Calu3 (cell line): ENCODE data around the gene GABARAPL2. TPM values are rescaled to one million over a fixed set of nuclear protein-coding genes. Genes with fewer than 3 reads are reported as not detected.

Experiments used
- Bru-seq: library from RNA; stranded (reverse); fragments of 400-500 nt; gene quantifications from one replicate; lab custom pipeline; 2021; lab: Mats Ljungman, UMichigan
- BruChase-seq, 2 experiments: library from RNA; stranded (reverse); fragments of 400-500 nt; gene quantifications; one replicate each; lab custom pipeline; 2021; lab: Mats Ljungman, UMichigan
- BruUV-seq: library from RNA; stranded (reverse); fragments of 400-500 nt; replicated peaks from 2 replicates; lab custom pipeline; 2021; lab: Mats Ljungman, UMichigan
- CTCF ChIA-PET: fragments of 300-600 bp; sonication (Branson Sonifier 250); formaldehyde crosslinking; loops from one replicate; lab custom pipeline; 2022; ENCODE audit warnings: antibody characterized with exemption; lab: Charles Lee
- DNase-seq: peaks from one replicate; pipeline ENCODE4 v3.0.0; 2022
- H3K27ac Mint-ChIP-seq: one replicate; pipeline ENCODE4 v1.8.0; 2022; ENCODE audit warnings: mixed read lengths; ENCODE audit not compliant: unreplicated experiment
- H3K27me3 Mint-ChIP-seq: one replicate; pipeline ENCODE4 v1.8.0; 2022; ENCODE audit warnings: mixed read lengths; ENCODE audit not compliant: unreplicated experiment
- H3K36me3 Mint-ChIP-seq: one replicate; pipeline ENCODE4 v1.8.0; 2022; ENCODE audit warnings: mild to moderate bottlenecking, moderate library complexity, mixed read lengths; ENCODE audit not compliant: insufficient read depth, unreplicated experiment
- H3K4me1 Mint-ChIP-seq: one replicate; pipeline ENCODE4 v1.8.0; 2022; ENCODE audit warnings: mild to moderate bottlenecking, low read depth, mixed read lengths; ENCODE audit not compliant: unreplicated experiment
- H3K4me3 Mint-ChIP-seq: one replicate; pipeline ENCODE4 v1.8.0; 2022; ENCODE audit warnings: mild to moderate bottlenecking, low read depth, moderate library complexity, mixed read lengths; ENCODE audit not compliant: unreplicated experiment
- H3K9me3 Mint-ChIP-seq: one replicate; pipeline ENCODE4 v1.8.0; 2022; ENCODE audit warnings: low read depth, mixed read lengths; ENCODE audit not compliant: unreplicated experiment
- CTCF ChIP-seq: fragments of 200-600 bp; IDR thresholded peaks from one replicate; pipeline ENCODE4 v1.8.0; 2022; ENCODE audit warnings: antibody characterized with exemption; ENCODE audit not compliant: unreplicated experiment
- intact Hi-C: fragments of 100-400 bp; cut with micrococcal nuclease; formaldehyde crosslinking; loops from one replicate; pipeline ENCODE4 v1.10.0; 2022; ENCODE audit not compliant: unreplicated experiment
- long read RNA-seq: library from polyadenylated mRNA; stranded (forward); transcript quantifications from one replicate; pipeline ENCODE4 v2.0.0, GENCODE V29; 2022
- total RNA-seq: library from RNA; stranded (reverse); gene quantifications from 2 replicates; pipeline ENCODE4 v1.2.3, GENCODE V29; 2022

The GABARAPL2 gene, protein sequence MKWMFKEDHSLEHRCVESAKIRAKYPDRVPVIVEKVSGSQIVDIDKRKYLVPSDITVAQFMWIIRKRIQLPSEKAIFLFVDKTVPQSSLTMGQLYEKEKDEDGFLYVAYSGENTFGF
- total RNA-seq (112 and 123 TPM in 2 replicates), Bru-seq, nascent RNA (percentile 85 among the genes with signal in this experiment), BruChase-seq, experiment 1, labeled RNA remaining after a 6-hour chase (percentile 91 among the genes with signal in this experiment), BruChase-seq, experiment 2, labeled RNA remaining after a 2-hour chase (percentile 82 among the genes with signal in this experiment)
- long read RNA-seq, transcript GABARAPL2-201 (4 exons, 1,002 nt), result major isoform, 199 of 202 reads
- long read RNA-seq, partial matches to known transcripts, result 0 of 202 reads
- long read RNA-seq, other reads (novel, unspliced or antisense), result 0 of 202 reads

GRCh38 chr16:75566040-75566757 is at the start of gene GABARAPL2:
Gene GABARAPL2 (plus strand): TSS chr16:75566379. CDS start chr16:75566487, 108 bp downstream.
- intact Hi-C loops, result loop anchor here (2.0 to 5.0 kb wide), 2 partner anchors 49 to 51 kb away; no protein-coding TSS in a partner anchor

DNA sequence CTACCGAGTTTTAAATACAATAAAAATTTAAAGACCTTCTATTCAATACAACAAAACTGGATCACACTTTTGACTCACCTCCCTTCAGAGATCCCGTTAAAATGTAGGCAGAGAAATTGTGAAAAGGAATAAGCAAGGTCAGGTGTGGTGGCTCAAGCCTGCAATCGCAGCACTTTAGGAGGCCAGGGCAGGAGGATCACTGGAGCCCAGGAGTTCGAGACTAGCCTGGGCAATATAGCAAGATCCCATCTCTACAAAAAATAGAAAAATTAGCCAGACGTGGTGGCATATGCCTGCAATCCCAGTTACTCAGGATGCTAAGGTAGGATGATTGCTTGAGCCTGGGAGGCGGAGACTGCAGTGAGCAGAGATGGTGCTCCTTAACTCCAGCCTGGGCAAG is 47.0 kb upstream of the GABARAPL2 start:
- H3K4me1 Mint-ChIP-seq, result peaks cover 10% of the 10 kb centered on the region
- H3K36me3 Mint-ChIP-seq, result peaks cover 24% of the 10 kb centered on the region
- CTCF ChIA-PET, result no interaction called here
- intact Hi-C loops, result loop anchor here (5.0 kb wide), 1 partner anchor 38 kb away; the partner anchor contains the start of gene TMEM231
- no peak overlapping the region for H3K4me3 Mint-ChIP-seq
- H3K9me3 Mint-ChIP-seq, result no peaks in the 10 kb centered on the region
- no peak overlapping the region for H3K27ac Mint-ChIP-seq
- no TSS peak for BruUV-seq
- no peak for TF ChIP-seq CTCF
- no peak for DNase-seq
- H3K27me3 Mint-ChIP-seq, result no peaks in the 10 kb centered on the region

More at GRCh38 chr16:75566040-75566757, at the start of gene GABARAPL2:
- Mint-ChIP-seq H3K4me3 (peak within 1 kb of the TSS; percentile 83), H3K27ac (peak within 1 kb of the TSS; percentile 75), H3K36me3 (peaks cover 50% of the 10 kb centered on the region), H3K4me1 (peaks cover 32% of the 10 kb centered on the region), H3K27me3 (peaks cover 27% of the 10 kb centered on the region), H3K9me3 (no peaks in the 10 kb centered on the region)
- BruUV-seq, result no TSS peak
- CTCF ChIA-PET, result interaction anchor here (0.5 to 2.5 kb wide), 3 partner anchors 49 to 198 kb away, joined by 4 to 14 read pairs (median 4); no protein-coding TSS in a partner anchor
- no peak for TF ChIP-seq CTCF
- peak; percentile 93 for DNase-seq

DNA sequence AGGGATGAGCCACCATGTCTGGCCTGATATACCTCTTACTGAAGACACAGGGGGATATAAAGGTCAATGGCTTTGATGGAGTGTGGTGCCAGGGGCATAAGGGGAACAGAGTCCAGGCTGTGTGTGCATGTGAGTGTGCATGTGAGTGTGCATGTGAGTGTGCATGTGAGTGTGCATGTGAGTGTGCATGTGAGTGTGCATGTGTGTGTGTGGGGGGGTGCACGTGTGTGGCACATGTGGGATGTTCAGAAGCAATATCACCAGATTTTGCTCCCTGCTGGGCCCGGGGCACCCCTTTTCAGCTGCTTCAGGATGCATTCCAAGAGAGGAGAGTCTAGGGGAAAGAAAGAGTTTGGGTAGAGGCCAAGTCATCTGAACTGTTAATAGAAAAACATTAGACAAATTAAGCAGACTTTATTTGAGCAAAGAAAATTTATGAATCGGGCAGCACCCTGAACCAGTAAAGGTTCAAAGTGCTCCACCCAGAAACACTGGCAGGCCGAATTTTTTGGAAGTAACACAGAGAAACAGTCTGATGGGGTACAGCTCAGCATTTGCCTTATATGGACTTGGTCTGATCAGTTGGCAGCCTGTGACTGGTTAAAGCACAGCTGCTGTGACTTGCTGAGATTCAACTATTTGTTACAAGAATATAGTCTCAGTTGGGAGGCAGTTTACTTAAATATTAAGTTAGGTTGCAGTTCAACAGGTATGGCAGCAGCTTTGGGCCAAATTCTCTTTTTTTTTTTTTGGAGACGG is 40.0 kb upstream of the GABARAPL2 start:
- intact Hi-C loops, result no loop called here
- H3K27me3 Mint-ChIP-seq, result no peaks in the 10 kb centered on the region
- TF ChIP-seq CTCF, result no peak
- CTCF ChIA-PET, result no interaction called here
- no peaks in the 10 kb centered on the region for H3K4me1 Mint-ChIP-seq
- H3K4me3 Mint-ChIP-seq, result no peak overlapping the region
- H3K27ac Mint-ChIP-seq, result no peak overlapping the region
- no peak for DNase-seq
- H3K36me3 Mint-ChIP-seq, result no peaks in the 10 kb centered on the region
- no peaks in the 10 kb centered on the region for H3K9me3 Mint-ChIP-seq
- no TSS peak for BruUV-seq

DNA sequence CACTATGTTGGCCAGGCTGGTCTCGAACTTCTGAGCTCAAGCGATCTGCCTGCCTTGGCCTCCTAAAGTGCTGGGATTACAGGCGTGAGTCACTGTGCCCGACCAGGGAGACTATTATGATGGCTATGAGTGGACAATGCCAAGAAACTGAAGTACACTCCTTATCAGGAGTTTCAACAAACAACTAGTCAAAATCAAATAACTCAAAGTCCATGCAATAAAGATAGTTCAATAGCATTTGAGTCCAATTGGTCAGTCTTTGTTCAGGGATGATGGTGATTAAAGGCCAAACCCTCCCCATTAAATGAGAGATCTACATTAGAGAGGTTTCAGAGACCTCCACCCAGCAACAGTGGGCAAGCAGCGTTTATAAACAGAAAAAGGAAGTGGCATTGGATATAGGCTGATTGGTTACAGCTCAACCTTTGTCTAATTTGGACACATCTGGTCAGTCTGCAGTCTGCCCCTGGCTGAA is 38.3 kb upstream of the GABARAPL2 start:
- CTCF ChIA-PET, result interaction anchor here (0.8 kb wide), 1 partner anchor 10 kb away, joined by 3 read pairs; no protein-coding TSS in a partner anchor
- no TSS peak for BruUV-seq
- Mint-ChIP-seq H3K9me3 (no peaks in the 10 kb centered on the region), H3K27me3 (no peaks in the 10 kb centered on the region), H3K27ac (no peak overlapping the region), H3K4me3 (no peak overlapping the region), H3K36me3 (peaks cover 5% of the 10 kb centered on the region), H3K4me1 (no peaks in the 10 kb centered on the region)
- no peak for TF ChIP-seq CTCF
- intact Hi-C loops, result no loop called here
- DNase-seq, result no peak
